VCaP (cell line): ENCODE data around the gene OR5AC2.

ENCODE experiments used
- H3K27ac ChIP-seq: fragments of 450-650 bp; 2 replicates; pipeline ENCODE4 v1.5.1; 2017
- TF ChIP-seq, protein P1 (sequence below): fragments of 450-650 bp; conservative IDR thresholded peaks from 2 replicates; pipeline ENCODE4 v1.5.1; 2017; ENCODE audit warnings: mild to moderate bottlenecking, moderate library complexity

The OR5AC2 gene

DNA sequence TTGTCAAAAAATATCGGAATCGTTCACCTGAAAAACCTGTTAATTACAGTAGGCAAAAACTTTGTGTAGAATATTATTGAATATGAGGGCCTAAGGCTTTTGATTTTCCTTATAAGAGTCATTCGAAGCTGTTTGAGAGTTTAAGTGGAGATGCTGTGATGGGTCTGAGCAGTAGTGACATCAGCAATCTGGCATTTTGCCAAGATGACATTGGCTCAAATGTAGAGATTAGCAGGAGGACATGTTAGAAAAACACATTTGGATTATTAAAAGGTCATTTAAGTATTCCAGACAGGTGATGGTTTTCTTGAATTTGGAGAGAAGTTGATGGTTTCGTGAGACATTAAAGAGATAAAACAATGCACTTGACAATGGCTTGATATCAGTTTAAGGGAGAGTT lies 12.9 kb downstream of the OR5AC2 start:
- TF ChIP-seq, protein P1, sequence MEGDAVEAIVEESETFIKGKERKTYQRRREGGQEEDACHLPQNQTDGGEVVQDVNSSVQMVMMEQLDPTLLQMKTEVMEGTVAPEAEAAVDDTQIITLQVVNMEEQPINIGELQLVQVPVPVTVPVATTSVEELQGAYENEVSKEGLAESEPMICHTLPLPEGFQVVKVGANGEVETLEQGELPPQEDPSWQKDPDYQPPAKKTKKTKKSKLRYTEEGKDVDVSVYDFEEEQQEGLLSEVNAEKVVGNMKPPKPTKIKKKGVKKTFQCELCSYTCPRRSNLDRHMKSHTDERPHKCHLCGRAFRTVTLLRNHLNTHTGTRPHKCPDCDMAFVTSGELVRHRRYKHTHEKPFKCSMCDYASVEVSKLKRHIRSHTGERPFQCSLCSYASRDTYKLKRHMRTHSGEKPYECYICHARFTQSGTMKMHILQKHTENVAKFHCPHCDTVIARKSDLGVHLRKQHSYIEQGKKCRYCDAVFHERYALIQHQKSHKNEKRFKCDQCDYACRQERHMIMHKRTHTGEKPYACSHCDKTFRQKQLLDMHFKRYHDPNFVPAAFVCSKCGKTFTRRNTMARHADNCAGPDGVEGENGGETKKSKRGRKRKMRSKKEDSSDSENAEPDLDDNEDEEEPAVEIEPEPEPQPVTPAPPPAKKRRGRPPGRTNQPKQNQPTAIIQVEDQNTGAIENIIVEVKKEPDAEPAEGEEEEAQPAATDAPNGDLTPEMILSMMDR: no peak
- H3K27ac ChIP-seq: no peak overlapping the region

DNA sequence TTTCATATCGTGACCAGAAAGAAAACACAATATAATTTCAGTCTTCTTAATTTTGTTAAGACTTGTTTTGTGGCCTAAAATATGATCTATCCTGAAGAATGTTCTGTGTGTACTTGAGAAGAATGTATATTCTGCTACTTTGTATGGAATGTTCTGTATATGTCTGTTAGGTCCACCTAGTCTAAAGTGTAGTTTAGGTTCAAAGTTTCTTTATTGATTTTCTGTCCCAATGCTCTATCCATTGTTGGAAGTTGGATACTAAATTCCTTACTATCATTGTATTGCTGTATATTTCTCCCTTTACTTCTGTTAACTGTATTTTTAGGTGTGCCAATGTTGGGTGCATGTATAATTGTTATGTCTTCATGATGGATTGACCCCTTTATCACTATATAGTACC lies 21.2 kb downstream of the OR5AC2 start:
- TF ChIP-seq, protein P1: no peak
- H3K27ac ChIP-seq: no peak overlapping the region

DNA sequence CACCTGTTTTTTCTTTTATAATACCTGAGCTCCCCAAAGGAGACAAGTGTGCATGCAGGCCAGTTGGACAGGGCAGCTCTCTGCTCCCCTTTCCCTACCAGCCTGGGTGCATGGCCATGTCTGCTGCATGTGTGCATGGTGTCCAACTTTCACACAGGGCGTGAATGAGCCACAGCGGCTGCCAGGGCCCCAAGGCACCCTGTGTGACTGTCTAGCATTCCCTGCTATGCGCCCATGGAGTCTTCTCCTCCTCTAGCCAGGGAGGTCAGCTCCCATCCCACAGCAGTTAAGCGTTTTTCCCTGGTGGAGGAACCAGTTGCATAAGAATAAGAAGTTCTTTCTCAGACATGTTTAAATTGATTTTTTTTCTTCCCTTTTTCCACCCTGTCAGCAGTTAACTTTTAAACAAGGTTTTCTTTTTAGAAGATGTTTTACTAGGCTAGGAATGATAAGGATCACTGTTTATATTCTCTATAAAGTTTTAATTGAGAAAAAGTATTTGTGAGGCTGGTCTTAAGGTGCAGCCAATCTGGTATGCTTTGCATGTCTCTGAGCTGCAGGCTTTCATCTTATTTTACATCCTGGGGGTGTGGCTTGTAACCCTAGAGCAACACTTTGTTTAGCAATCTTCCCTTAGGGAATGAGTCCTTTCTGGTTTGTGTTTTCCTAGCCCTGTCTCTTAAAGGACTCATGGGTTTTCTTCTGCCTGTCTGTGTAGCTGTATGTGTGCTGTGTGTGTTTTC lies 23.0 kb downstream of the OR5AC2 start:
- TF ChIP-seq, protein P1: no peak
- H3K27ac ChIP-seq: peak overlapping the region; percentile 48

DNA sequence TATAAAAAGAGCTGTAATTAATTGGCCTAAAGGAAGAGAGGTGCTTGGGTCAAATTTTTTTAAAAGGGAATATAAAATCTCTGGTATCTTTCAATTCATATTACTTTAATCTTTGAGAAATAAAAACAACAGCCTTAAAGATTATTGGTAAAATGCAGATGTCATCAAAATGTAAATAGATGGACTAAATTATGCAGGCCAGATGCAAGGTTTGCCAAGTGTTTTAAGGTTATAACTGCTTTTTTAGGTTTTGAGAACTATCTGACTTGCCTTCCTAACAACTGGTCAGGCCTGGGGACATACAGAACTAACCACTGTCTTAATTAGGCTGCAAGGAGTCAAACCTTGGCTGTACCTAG lies 23.6 kb downstream of the OR5AC2 start:
- H3K27ac ChIP-seq: peak overlapping the region; percentile 48; the same call in 1 of the 2 replicates
- TF ChIP-seq, protein P1: no peak

DNA sequence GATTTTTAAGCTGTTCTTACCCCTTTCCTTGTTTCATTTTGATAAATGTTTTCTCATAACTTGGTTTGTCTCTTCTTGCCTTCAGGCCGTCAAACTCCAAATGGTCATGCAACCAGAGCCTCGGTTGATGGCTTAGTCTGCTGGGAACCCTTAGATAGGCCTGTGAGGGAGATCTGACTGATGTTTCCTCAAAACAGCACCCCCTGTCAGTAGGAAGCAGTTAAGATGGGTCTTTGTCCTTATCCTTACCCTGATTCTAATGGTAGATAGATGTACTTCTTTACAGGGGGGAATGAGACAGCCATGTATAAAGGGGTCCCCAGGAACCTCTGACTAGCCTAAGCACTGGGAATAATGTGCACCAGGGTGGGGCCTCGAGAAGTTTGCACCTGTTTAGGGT lies 27.3 kb downstream of the OR5AC2 start:
- no peak overlapping the region for H3K27ac ChIP-seq
- TF ChIP-seq, protein P1: no peak

DNA sequence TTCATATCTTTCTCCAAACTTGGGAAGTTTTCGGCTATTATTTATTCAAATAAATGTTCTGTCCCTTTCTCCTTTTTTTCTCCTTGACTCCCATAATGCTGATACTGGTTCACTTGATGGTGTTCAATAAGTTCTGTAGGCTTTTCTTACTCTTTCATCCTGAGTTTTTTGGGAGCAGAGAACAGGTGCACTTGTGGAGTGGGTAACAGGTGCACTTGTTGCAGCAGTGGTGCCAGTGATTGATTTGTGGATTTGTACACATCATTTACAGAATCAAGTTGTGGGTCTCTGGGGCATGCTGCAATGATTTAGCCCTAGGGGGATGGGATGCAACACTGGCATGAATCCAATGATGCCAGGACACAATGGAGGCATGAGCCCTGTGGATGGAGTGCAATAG lies 28.7 kb downstream of the OR5AC2 start:
- TF ChIP-seq, protein P1: no peak
- H3K27ac ChIP-seq: no peak overlapping the region

DNA sequence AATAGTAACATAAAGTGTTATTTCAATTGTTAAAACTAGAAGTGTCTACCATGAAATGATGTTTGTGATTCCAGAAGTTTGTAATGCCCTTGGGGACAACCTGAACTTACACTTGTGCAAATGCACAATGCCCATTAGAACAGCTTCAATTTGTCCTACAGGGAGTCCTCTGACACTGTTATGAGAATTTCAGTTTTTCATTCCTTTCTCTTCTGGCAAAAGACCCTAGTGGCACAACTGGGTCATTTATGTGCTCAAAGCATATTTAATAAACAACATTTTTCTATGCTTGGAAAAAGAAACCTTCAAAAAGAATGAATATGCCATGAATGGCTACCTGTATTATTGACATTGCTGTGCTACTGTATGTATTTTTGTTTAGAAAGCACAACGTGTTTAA lies 43.4 kb downstream of the OR5AC2 start, which contains the start of gene OR5H1:
Gene OR5H1, plus strand, starts transcription at position 301 of the 400 bp plus-strand sequence. CDS start 1,977 bp downstream, outside the sequence.
- TF ChIP-seq, protein P1: no peak

More for the DNA sequence above, 43.4 kb downstream of the OR5AC2 start, which contains the start of gene OR5H1:
- no peak within 1 kb of the TSS for H3K27ac ChIP-seq
